C4-2B (cell line): ENCODE data around the gene DNAJC11.

Experiments used
- H3K27ac ChIP-seq: fragments of 450-650 bp; 2 replicates; pipeline ENCODE4 v1.5.1; 2017
- ZFX ChIP-seq: fragments of 450-650 bp; IDR thresholded peaks from 2 replicates; pipeline ENCODE4 v1.6.1; 2017
- TF ChIP-seq, protein P1 (sequence below): fragments of 450-650 bp; conservative IDR thresholded peaks from 2 replicates; pipeline ENCODE4 v1.5.1; 2017; ENCODE audit warnings: mild to moderate bottlenecking

DNAJC11 gene, protein sequence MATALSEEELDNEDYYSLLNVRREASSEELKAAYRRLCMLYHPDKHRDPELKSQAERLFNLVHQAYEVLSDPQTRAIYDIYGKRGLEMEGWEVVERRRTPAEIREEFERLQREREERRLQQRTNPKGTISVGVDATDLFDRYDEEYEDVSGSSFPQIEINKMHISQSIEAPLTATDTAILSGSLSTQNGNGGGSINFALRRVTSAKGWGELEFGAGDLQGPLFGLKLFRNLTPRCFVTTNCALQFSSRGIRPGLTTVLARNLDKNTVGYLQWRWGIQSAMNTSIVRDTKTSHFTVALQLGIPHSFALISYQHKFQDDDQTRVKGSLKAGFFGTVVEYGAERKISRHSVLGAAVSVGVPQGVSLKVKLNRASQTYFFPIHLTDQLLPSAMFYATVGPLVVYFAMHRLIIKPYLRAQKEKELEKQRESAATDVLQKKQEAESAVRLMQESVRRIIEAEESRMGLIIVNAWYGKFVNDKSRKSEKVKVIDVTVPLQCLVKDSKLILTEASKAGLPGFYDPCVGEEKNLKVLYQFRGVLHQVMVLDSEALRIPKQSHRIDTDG

GRCh38 chr1:6701437-6702153 is at the start of gene DNAJC11:
TSS of gene DNAJC11 (minus strand) at chr1:6701816. CDS start at chr1:6701800, 16 bp downstream.
- TF ChIP-seq, protein P1, sequence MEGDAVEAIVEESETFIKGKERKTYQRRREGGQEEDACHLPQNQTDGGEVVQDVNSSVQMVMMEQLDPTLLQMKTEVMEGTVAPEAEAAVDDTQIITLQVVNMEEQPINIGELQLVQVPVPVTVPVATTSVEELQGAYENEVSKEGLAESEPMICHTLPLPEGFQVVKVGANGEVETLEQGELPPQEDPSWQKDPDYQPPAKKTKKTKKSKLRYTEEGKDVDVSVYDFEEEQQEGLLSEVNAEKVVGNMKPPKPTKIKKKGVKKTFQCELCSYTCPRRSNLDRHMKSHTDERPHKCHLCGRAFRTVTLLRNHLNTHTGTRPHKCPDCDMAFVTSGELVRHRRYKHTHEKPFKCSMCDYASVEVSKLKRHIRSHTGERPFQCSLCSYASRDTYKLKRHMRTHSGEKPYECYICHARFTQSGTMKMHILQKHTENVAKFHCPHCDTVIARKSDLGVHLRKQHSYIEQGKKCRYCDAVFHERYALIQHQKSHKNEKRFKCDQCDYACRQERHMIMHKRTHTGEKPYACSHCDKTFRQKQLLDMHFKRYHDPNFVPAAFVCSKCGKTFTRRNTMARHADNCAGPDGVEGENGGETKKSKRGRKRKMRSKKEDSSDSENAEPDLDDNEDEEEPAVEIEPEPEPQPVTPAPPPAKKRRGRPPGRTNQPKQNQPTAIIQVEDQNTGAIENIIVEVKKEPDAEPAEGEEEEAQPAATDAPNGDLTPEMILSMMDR, result peak; percentile 100
- peak; percentile 94 for TF ChIP-seq ZFX
- H3K27ac ChIP-seq, result peak within 1 kb of the TSS; percentile 97

DNA sequence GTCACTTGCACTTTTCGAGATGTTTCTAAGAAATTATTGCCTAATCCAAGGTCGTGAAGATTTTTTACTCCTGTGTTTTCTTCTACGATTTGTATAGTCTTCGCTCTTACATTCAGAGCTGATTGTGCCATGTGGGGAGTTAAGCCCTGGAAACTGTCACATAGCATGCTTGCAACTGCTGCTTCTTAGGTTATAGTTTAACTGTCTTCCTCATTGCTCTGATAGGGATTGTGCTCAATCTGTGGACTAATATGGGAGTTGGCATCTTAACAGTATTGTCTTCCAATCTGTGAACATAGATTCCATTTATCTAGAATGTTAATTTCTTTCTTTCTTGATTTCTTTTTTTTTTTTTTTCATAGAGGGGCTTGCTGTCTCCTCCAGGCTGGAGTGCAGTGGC is 48.9 kb upstream of the DNAJC11 start:
- TF ChIP-seq, protein P1, result no peak
- no peak for TF ChIP-seq ZFX
- no peak overlapping the region for H3K27ac ChIP-seq

- no peak for TF ChIP-seq ZFX
- TF ChIP-seq, protein P1, result no peak
- H3K27ac ChIP-seq, result no peak overlapping the region
Measured at GRCh38 chr1:6747674-6748073, 46.1 kb upstream of the DNAJC11 start.

- no peak overlapping the region for H3K27ac ChIP-seq
Measured at GRCh38 chr1:6745073-6745472, 43.5 kb upstream of the DNAJC11 start.

GRCh38 chr1:6743189-6744101 is 41.8 kb upstream of the DNAJC11 start:
- TF ChIP-seq ZFX, result peak; percentile 43; the same call in 1 of the 2 replicates
- TF ChIP-seq, protein P1, result no peak
- peak overlapping the region; percentile 69 for H3K27ac ChIP-seq

More at GRCh38 chr1:6745073-6745472, 43.5 kb upstream of the DNAJC11 start:
- no peak for TF ChIP-seq ZFX
- TF ChIP-seq, protein P1, result no peak

DNA sequence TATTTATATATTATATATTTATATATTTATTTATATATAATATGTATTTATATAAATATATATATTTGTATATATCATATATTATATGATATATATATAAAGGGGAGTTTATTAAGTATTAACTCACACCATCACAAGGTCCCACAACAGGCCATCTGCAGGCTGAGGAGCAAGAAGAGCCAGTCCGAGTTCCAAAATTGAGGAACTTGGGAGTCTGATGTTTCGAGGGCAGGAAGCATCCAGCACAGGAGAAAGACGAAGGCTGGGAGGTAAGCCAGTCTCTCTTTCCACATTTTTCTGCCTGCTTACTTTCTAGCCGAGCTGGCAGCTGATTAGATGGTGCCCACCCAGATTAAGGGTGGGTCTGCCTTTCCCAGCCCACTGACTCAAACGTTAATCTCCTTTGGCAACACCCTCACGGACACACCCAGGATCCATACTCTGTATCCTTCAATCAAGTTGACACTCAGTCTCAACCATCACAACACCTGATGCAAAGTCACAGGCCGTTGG is 41.1 kb upstream of the DNAJC11 start:
- H3K27ac ChIP-seq, result peak overlapping the region; percentile 69; the same call in 1 of the 2 replicates
